WTC11 (cell line): ENCODE results near the gene FAM241A. TPM values are rescaled to one million over a fixed set of nuclear protein-coding genes. Genes with fewer than 3 reads are reported as not detected.

Experiments used
- ATAC-seq: fragments of 200-7000 bp; cut with Tn5 transposase; 2 replicates; pipeline ENCODE4 v1.10.0; 2021; ENCODE audit warnings: mild to moderate bottlenecking, moderate library complexity
- CTCF ChIA-PET: fragments of 300-600 bp; sonication (Branson Sonifier 250); formaldehyde crosslinking; loops from one replicate; lab custom pipeline; 2021; ENCODE audit warnings: antibody characterized with exemption; lab: Charles Lee
- POLR2A ChIA-PET: fragments of 350-600 bp; sonication (Branson Sonifier 250); formaldehyde crosslinking; loops from one replicate; lab custom pipeline; 2021; ENCODE audit warnings: antibody characterized with exemption; lab: Charles Lee
- DNase-seq: peaks from one replicate; pipeline ENCODE4 v3.0.0; 2021; ENCODE audit warnings: low spot score
- H3K27ac Mint-ChIP-seq: 2 replicates; pipeline ENCODE4 v1.8.0; 2021; ENCODE audit warnings: mixed read lengths
- H3K27me3 Mint-ChIP-seq: 2 replicates; pipeline ENCODE4 v1.8.0; 2021; ENCODE audit warnings: low read depth, mild to moderate bottlenecking, moderate library complexity, mixed read lengths
- H3K36me3 Mint-ChIP-seq: 2 replicates; pipeline ENCODE4 v1.8.0; 2021; ENCODE audit warnings: mixed read lengths
- H3K4me1 Mint-ChIP-seq: 2 replicates; pipeline ENCODE4 v1.8.0; 2022; ENCODE audit warnings: mixed read lengths
- H3K4me3 Mint-ChIP-seq: 2 replicates; pipeline ENCODE4 v1.8.0; 2021; ENCODE audit warnings: mild to moderate bottlenecking, moderate library complexity, mixed read lengths
- H3K9me3 Mint-ChIP-seq: 2 replicates; pipeline ENCODE4 v1.8.0; 2021; ENCODE audit warnings: mixed read lengths
- E2F5 ChIP-seq: sonication (generic); formaldehyde crosslinking; IDR thresholded peaks from 2 replicates; pipeline ENCODE4 v1.8.1; 2022; ENCODE audit warnings: mild to moderate bottlenecking, moderate library complexity, missing genetic modification reagents
- EMX1 ChIP-seq: fragments of 250-450 bp; sonication (Bioruptor Pico); IDR thresholded peaks from 2 replicates; pipeline ENCODE4 v1.8.0; 2021; ENCODE audit warnings: mild to moderate bottlenecking
- ERG ChIP-seq: fragments of 250-450 bp; sonication (Bioruptor Pico); IDR thresholded peaks from 2 replicates; pipeline ENCODE4 v1.8.0; 2021; ENCODE audit warnings: mild to moderate bottlenecking
- IRF2 ChIP-seq: sonication (generic); formaldehyde crosslinking; IDR thresholded peaks from 2 replicates; pipeline ENCODE4 v1.8.0; 2022; ENCODE audit warnings: low read depth, missing genetic modification reagents, borderline replicate concordance
- NFATC4 ChIP-seq: fragments of 250-450 bp; sonication (Bioruptor Pico); IDR thresholded peaks from 2 replicates; pipeline ENCODE4 v1.9.0; 2021; ENCODE audit warnings: mild to moderate bottlenecking
- PRDM15 ChIP-seq: sonication (generic); formaldehyde crosslinking; IDR thresholded peaks from 2 replicates; pipeline ENCODE4 v1.8.0; 2022; ENCODE audit warnings: missing genetic modification reagents
- SMAD3 ChIP-seq: sonication (generic); formaldehyde crosslinking; IDR thresholded peaks from 2 replicates; pipeline ENCODE4 v1.8.0; 2022; ENCODE audit warnings: missing genetic modification reagents, mild to moderate bottlenecking, borderline replicate concordance
- ZNF232 ChIP-seq: sonication (generic); formaldehyde crosslinking; IDR thresholded peaks from 2 replicates; pipeline ENCODE4 v1.8.0; 2022; ENCODE audit warnings: mild to moderate bottlenecking, missing genetic modification reagents
- total RNA-seq: library from RNA; stranded (reverse); gene quantifications from 3 replicates; pipeline ENCODE4 v1.2.3, GENCODE V29; 2021
- TF ChIP-seq, protein P1 (sequence below): fragments of 250-450 bp; sonication (Bioruptor Pico); IDR thresholded peaks from 2 replicates; pipeline ENCODE4 v2.1.2; 2022; ENCODE audit warnings: mild to moderate bottlenecking, moderate library complexity
- TF ChIP-seq, protein P2 (sequence below): sonication (generic); formaldehyde crosslinking; IDR thresholded peaks from 2 replicates; pipeline ENCODE4 v1.8.1; 2022; ENCODE audit warnings: missing genetic modification reagents, borderline replicate concordance
- TF ChIP-seq, protein P3 (sequence below): fragments of 250-450 bp; sonication (Bioruptor Pico); IDR thresholded peaks from 2 replicates; pipeline ENCODE4 v1.9.0; 2021; ENCODE audit warnings: mild to moderate bottlenecking
- TF ChIP-seq, protein P4 (sequence below): sonication (generic); formaldehyde crosslinking; IDR thresholded peaks from 2 replicates; pipeline ENCODE4 v1.8.1; 2022; ENCODE audit warnings: low read depth, missing genetic modification reagents, borderline replicate concordance
- TF ChIP-seq, protein P5 (sequence below): sonication (generic); formaldehyde crosslinking; conservative IDR thresholded peaks from 2 replicates; pipeline ENCODE4 v1.8.1; 2023; ENCODE audit warnings: mild to moderate bottlenecking, low read depth, missing genetic modification reagents, moderate library complexity

Gene FAM241A
- total RNA-seq, 1 experiment from 2014 or later = 0.22 TPM

DNA sequence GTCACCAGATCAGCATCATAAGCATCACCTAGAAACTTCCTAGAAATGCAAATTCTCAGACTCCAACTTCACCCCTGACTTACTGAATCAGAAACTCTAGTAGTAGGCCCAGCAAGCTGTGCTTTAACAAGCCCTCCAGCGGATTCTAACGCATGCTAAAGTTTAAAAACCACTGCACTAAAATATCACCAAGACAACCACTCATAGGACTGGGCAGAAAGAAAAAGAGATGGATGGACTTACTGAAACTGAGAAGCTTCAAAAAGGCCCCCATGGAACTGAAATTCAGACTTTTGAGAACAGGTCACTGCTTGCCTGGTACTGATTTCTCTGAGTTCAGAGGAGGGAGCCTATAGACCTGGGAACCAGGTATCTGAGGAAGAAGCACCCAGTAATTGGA lies 40.1 kb downstream of the FAM241A start (continued):
- TF ChIP-seq PRDM15 (no peak), SMAD3 (CRISPR knock-in tag) (no peak), ZNF232 (CRISPR knock-in tag) (no peak), NFATC4 (no peak), EMX1 (CRISPR knock-in tag) (no peak), IRF2 (CRISPR knock-in tag) (no peak)
- TF ChIP-seq, protein P1, sequence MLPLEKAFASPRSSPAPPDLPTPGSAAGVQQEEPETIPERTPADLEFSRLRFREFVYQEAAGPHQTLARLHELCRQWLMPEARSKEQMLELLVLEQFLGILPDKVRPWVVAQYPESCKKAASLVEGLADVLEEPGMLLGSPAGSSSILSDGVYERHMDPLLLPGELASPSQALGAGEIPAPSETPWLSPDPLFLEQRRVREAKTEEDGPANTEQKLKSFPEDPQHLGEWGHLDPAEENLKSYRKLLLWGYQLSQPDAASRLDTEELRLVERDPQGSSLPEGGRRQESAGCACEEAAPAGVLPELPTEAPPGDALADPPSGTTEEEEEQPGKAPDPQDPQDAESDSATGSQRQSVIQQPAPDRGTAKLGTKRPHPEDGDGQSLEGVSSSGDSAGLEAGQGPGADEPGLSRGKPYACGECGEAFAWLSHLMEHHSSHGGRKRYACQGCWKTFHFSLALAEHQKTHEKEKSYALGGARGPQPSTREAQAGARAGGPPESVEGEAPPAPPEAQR (CRISPR knock-in tag) = no peak
- TF ChIP-seq, protein P2, sequence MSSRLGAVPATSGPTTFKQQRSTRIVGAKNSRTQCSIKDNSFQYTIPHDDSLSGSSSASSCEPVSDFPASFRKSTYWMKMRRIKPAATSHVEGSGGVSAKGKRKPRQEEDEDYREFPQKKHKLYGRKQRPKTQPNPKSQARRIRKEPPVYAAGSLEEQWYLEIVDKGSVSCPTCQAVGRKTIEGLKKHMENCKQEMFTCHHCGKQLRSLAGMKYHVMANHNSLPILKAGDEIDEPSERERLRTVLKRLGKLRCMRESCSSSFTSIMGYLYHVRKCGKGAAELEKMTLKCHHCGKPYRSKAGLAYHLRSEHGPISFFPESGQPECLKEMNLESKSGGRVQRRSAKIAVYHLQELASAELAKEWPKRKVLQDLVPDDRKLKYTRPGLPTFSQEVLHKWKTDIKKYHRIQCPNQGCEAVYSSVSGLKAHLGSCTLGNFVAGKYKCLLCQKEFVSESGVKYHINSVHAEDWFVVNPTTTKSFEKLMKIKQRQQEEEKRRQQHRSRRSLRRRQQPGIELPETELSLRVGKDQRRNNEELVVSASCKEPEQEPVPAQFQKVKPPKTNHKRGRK (CRISPR knock-in tag) = no peak
- TF ChIP-seq, protein P3, sequence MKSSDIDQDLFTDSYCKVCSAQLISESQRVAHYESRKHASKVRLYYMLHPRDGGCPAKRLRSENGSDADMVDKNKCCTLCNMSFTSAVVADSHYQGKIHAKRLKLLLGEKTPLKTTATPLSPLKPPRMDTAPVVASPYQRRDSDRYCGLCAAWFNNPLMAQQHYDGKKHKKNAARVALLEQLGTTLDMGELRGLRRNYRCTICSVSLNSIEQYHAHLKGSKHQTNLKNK (CRISPR knock-in tag) = no peak
- TF ChIP-seq, all 79 proteins: peak for 0

DNA sequence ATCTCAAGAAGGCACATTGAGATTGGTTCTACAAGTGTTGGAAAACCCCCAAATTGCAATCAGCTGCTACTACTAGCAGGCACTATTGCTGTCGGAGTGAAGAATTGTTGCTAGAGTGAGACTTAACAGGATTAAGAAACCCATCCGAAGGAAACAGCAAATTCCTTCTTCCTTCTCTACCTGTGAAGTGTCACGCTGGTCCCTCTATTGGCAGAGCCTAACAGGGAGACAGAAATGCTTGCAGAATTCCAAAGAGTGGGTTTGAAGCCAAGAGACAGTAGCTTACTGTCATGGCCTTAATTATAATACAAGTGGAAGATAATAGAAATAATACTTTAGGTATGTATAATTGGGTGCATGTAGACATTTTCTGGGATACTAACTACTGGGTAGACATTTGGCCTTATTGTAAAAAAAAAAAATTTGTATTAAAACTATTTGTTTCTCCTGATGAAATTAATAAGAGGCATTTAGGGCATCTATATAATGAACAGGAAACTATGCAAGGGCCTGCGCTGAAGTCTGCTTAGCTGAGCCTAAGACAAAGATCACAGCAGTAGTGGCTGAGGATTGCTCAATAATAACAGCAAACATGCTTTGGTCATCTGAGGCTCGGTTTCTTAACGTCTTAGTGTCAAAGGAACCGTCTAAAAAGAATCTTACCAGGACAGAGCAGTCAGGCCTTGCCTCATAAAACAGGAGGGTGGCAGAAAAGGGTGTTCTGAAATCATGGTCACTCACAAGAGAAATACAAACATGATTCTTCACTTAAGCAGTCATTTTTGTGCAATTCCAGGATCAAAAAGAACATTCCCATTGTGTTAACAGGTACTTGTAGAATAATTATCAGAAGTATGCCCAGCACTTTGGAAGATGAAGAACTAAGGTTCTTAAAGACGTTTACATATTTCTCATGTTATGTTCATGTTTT lies 40.8 kb downstream of the FAM241A start:
- Mint-ChIP-seq H3K36me3 (no peaks in the 10 kb centered on the region), H3K4me1 (peaks cover 8% of the 10 kb centered on the region), H3K27me3 (no peaks in the 10 kb centered on the region), H3K9me3 (no peaks in the 10 kb centered on the region), H3K4me3 (no peak overlapping the region), H3K27ac (no peak overlapping the region)
- ChIA-PET POLR2A (no interaction called here), CTCF (interaction anchor here (0.7 to 1.1 kb wide), 2 partner anchors 14 to 61 kb away, joined by 3 read pairs; no protein-coding TSS in a partner anchor)
- TF ChIP-seq, protein P4, sequence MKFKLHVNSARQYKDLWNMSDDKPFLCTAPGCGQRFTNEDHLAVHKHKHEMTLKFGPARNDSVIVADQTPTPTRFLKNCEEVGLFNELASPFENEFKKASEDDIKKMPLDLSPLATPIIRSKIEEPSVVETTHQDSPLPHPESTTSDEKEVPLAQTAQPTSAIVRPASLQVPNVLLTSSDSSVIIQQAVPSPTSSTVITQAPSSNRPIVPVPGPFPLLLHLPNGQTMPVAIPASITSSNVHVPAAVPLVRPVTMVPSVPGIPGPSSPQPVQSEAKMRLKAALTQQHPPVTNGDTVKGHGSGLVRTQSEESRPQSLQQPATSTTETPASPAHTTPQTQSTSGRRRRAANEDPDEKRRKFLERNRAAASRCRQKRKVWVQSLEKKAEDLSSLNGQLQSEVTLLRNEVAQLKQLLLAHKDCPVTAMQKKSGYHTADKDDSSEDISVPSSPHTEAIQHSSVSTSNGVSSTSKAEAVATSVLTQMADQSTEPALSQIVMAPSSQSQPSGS (CRISPR knock-in tag) = no peak
- TF ChIP-seq E2F5 (no peak), ERG (no peak)
- TF ChIP-seq, protein P5, sequence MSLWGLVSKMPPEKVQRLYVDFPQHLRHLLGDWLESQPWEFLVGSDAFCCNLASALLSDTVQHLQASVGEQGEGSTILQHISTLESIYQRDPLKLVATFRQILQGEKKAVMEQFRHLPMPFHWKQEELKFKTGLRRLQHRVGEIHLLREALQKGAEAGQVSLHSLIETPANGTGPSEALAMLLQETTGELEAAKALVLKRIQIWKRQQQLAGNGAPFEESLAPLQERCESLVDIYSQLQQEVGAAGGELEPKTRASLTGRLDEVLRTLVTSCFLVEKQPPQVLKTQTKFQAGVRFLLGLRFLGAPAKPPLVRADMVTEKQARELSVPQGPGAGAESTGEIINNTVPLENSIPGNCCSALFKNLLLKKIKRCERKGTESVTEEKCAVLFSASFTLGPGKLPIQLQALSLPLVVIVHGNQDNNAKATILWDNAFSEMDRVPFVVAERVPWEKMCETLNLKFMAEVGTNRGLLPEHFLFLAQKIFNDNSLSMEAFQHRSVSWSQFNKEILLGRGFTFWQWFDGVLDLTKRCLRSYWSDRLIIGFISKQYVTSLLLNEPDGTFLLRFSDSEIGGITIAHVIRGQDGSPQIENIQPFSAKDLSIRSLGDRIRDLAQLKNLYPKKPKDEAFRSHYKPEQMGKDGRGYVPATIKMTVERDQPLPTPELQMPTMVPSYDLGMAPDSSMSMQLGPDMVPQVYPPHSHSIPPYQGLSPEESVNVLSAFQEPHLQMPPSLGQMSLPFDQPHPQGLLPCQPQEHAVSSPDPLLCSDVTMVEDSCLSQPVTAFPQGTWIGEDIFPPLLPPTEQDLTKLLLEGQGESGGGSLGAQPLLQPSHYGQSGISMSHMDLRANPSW (CRISPR knock-in tag) = no peak
- DNase-seq (no peak), ATAC-seq (peak; percentile 58)
